HepG2 (cell line): Measurements from ENCODE around the gene ACSL6. TPM values are rescaled to one million over a fixed set of nuclear protein-coding genes. Genes with fewer than 3 reads are reported as not detected.

Experiments used
- ATAC-seq: fragments of 200-7000 bp; cut with Tn5 transposase; 3 replicates; pipeline ENCODE4 v1.9.1; 2020; ENCODE audit warnings: mild to moderate bottlenecking, moderate library complexity
- BruUV-seq: library from RNA; stranded (reverse); fragments of 400-500 nt; replicated peaks from 2 replicates; lab custom pipeline; 2021; lab: Mats Ljungman, UMichigan
- CTCF ChIA-PET: fragments of 300-600 bp; formaldehyde crosslinking; extraction: SDS; loops from one replicate; lab custom pipeline; 2021; ENCODE audit warnings: low total read pairs, inconsistent platforms, low intra/inter-chr PET ratio; lab: Yijun Ruan, JAX
- POLR2A ChIA-PET: fragments of 350-600 bp; sonication (Branson Sonifier 250); formaldehyde crosslinking; loops from one replicate; lab custom pipeline; 2020; ENCODE audit warnings: antibody characterized with exemption, inconsistent platforms; lab: Yijun Ruan, JAX
- DNase-seq: peaks from one replicate; pipeline ENCODE4 v3.0.0-alpha.2; 2015; ENCODE audit warnings: low spot score
- FAIRE-seq: peaks from 3 replicates; lab custom pipeline; 2011; peaks lifted over from hg19 to GRCh38; lab: Jason Lieb, UNC
- H2AFZ ChIP-seq: one replicate; pipeline ENCODE4 v1.6.1; 2011; ENCODE audit warnings: low read length, inconsistent platforms
- H3K27ac ChIP-seq: fragments of 300-600 bp; 3 replicates; pipeline ENCODE4 v1.8.0; 2011; ENCODE audit warnings: mixed run types, mild to moderate bottlenecking, mixed read lengths, low read length, inconsistent platforms; ENCODE audit not compliant: insufficient read depth; ENCODE audit errors: extremely low read length
- H3K27me3 ChIP-seq, 2 experiments: fragments of 200-600 bp in 1 of 2; 2 replicates in 1 of 2; 3 replicates in 1 of 2; pipeline versions ENCODE4 v1.6.0 to v1.8.0; 2011; ENCODE audit warnings: low read length in 2 of 2, mild to moderate bottlenecking in 2 of 2, moderate library complexity in 2 of 2, inconsistent platforms in 1 of 2; ENCODE audit not compliant: insufficient read depth in 2 of 2, control insufficient read depth in 1 of 2
- H3K36me3 ChIP-seq, 2 experiments: fragments of 200-600 bp in 1 of 2; replicated peaks in 1 of 2; 2 replicates in 1 of 2; 3 replicates in 1 of 2; pipeline versions ENCODE4 v1.5.1 to v1.8.0; 2011; ENCODE audit warnings: low read length in 2 of 2, inconsistent platforms in 1 of 2; ENCODE audit not compliant: insufficient read depth in 2 of 2, control insufficient read depth in 1 of 2
- H3K4me1 ChIP-seq: 2 replicates; pipeline ENCODE4 v1.5.1; 2012; ENCODE audit warnings: low read length, inconsistent platforms; ENCODE audit not compliant: insufficient read depth
- H3K4me2 ChIP-seq: 2 replicates; pipeline ENCODE4 v1.6.0; 2011; ENCODE audit warnings: low read depth, low read length, inconsistent platforms
- H3K4me3 ChIP-seq, 3 experiments: fragments of 200-600 bp in 1 of 3; sonication (generic), shearing (Covaris generic) in 1 of 3; replicated peaks in 1 of 3; 2 replicates each; pipeline ENCODE4 v1.5.1; 2011 to 2016; ENCODE audit warnings: low read length in 3 of 3, inconsistent platforms in 2 of 3, low read depth in 2 of 3, mild to moderate bottlenecking in 2 of 3, control low read depth in 1 of 3, mixed read lengths in 1 of 3; ENCODE audit not compliant: insufficient read depth in 1 of 3
- H3K79me2 ChIP-seq: one replicate; pipeline ENCODE4 v1.6.1; 2011; ENCODE audit warnings: low read length, inconsistent platforms; ENCODE audit not compliant: insufficient read depth
- H3K9ac ChIP-seq: 2 replicates; pipeline ENCODE4 v1.6.0; 2011; ENCODE audit warnings: mild to moderate bottlenecking, low read depth, low read length, inconsistent platforms; ENCODE audit not compliant: insufficient read depth
- H3K9me3 ChIP-seq: 2 replicates; pipeline ENCODE4 v1.5.1; 2012; ENCODE audit warnings: mild to moderate bottlenecking, low read length
- H4K20me1 ChIP-seq: 2 replicates; pipeline ENCODE4 v1.6.0; 2011; ENCODE audit warnings: inconsistent platforms, mild to moderate bottlenecking, low read length, moderate library complexity; ENCODE audit not compliant: insufficient read depth
- ARNT2 ChIP-seq: sonication (generic); formaldehyde crosslinking; IDR thresholded peaks from 2 replicates; pipeline ENCODE4 v1.8.0; 2022; ENCODE audit warnings: mild to moderate bottlenecking, low read depth, missing genetic modification reagents, moderate library complexity
- DMAP1 ChIP-seq: IDR thresholded peaks from 2 replicates; pipeline ENCODE4 v1.6.1; 2016
- WIZ ChIP-seq: sonication (generic); formaldehyde crosslinking; IDR thresholded peaks from 2 replicates; pipeline ENCODE4 v1.5.1; 2020; ENCODE audit warnings: mild to moderate bottlenecking, missing genetic modification reagents
- ZNF318 ChIP-seq: sonication (generic); formaldehyde crosslinking; IDR thresholded peaks from 2 replicates; pipeline ENCODE4 v1.4.0; 2020; ENCODE audit warnings: mild to moderate bottlenecking, missing genetic modification reagents
- WGBS: methylation state at CpG from one replicate; pipeline ENCODE4 v1.1.6; 2017; ENCODE audit warnings: low lambda C conversion rate; 5-methylcytosine and 5-hydroxymethylcytosine counted together
- in situ Hi-C: cut with HindIII; loops from 2 replicates; pipeline ENCODE4 v1.10.0; 2017; ENCODE audit warnings: low pct_unique_long_range_greater_than_20kb; ENCODE audit not compliant: extremely low pct_ligation_motif_present
- intact Hi-C: fragments of 100-400 bp; cut with micrococcal nuclease; formaldehyde crosslinking; loops from one replicate; pipeline ENCODE4 v1.10.0; 2022; ENCODE audit not compliant: unreplicated experiment
- polyA plus RNA-seq, 8 experiments: library from polyadenylated mRNA; depleted of rRNA in 3 of 8; stranded (reverse) in 7 of 8; unstranded in 1 of 8; fragments of >200 nt; fragmentation: Illumina TruSeq in 4 of 8; extraction: Trizol in 4 of 8; gene quantifications; 2 replicates each; pipeline versions ENCODE4 v1.2.1 to v1.2.3, GENCODE V29; 2011 to 2016; ENCODE audit warnings: low read depth in 4 of 8, missing spikeins in 1 of 8, mixed read lengths in 1 of 8; ENCODE audit not compliant: insufficient read depth in 1 of 8
- total RNA-seq, 5 experiments: library from RNA; depleted of rRNA; stranded (reverse); fragments of >200 nt; fragmentation: Illumina TruSeq; extraction: Trizol; gene quantifications; 2 replicates each; pipeline ENCODE4 v1.2.3, GENCODE V29; 2016; ENCODE audit warnings: low read depth in 1 of 5

The ACSL6 gene
- total and polyA plus RNA-seq, 2 of the 13 experiments (the other 11 are each of a cell fraction or from before 2014, with no cell fraction given) = 3.7 to 3.8 TPM

GRCh38 chr5:132059043-132059695 lies 47.7 kb upstream of the ACSL6 start (continued):
- TF ChIP-seq ZNF318 (CRISPR knock-in tag) = no peak
- TF ChIP-seq DMAP1 = no peak

- ATAC-seq = no peak
- POLR2A ChIA-PET = no interaction called here
- H3K9me3 ChIP-seq = no peaks in the 10 kb centered on the region
These were observed 47.2 kb upstream of the ACSL6 start for GRCh38 chr5:132058646-132059042.

More at GRCh38 chr5:132058646-132059042, 47.2 kb upstream of the ACSL6 start:
- no peak overlapping the region for H3K4me3 ChIP-seq
- BruUV-seq = no TSS peak
- FAIRE-seq (no peak), DNase-seq (no peak)
- 17% methylated on average over 7 of the region's 7 CpGs for WGBS
- intact Hi-C loops = no loop called here
- H3K4me2 ChIP-seq = no peak overlapping the region
- no peaks in the 10 kb centered on the region for H3K79me2 ChIP-seq
- no peak overlapping the region for H2AFZ ChIP-seq
- TF ChIP-seq WIZ (no peak), ARNT2 (CRISPR knock-in tag) (no peak)
- peaks cover 3 to 12% of the 10 kb centered on the region in 2 experiments; a peak in 2 of 5 replicates for H3K27me3 ChIP-seq
- no peak overlapping the region for H3K9ac ChIP-seq
- CTCF ChIA-PET = no interaction called here
- H3K4me1 ChIP-seq = peaks cover 9% of the 10 kb centered on the region
- no peaks in the 10 kb centered on the region for H4K20me1 ChIP-seq
- no peaks in the 10 kb centered on the region for H3K36me3 ChIP-seq
- in situ Hi-C loops = no loop called here
- H3K27ac ChIP-seq = no peak overlapping the region
